Measurements from ENCODE around the gene EXOC3L4. TPM values are rescaled to one million over a fixed set of nuclear protein-coding genes. Genes with fewer than 3 reads are reported as not detected.

Gene EXOC3L4
- total and polyA plus RNA-seq, 4 donors: 24.0 to 77.8 (median 36.7) TPM

DNA sequence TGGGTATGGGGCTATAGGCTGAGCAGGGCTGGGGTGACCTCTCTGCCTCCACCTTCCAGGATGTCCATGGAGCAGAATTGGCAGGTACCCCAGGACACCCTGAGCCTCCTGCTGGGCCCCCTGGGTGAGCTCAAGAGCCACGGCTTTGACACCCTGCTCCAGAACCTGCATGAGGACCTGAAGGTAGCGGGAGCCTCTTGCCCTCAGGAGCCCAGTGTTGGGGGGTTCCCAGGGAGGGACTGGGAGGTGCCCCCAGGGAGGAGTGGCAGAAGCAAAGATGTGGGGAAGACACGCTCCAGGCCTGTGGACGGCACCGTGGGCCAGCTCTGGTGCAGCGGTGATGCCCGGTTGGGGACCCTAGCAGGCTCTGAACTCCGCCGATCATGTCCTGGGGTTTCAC, 37.1 kb downstream of the EXOC3L4 start:
- Histone ChIP-seq H3K4me3 (ENCODE audit: low read depth in 1 of 3, low read length in 3 of 3) (no peak overlapping the region), H3K4me1 (ENCODE audit: control insufficient read depth in 4 of 4, insufficient read depth in 4 of 4, low read length in 3 of 4) (peaks cover 11 to 41% (median 25%) of the 10 kb centered on the region in 4 donors), H3K27me3 (ENCODE audit: control insufficient read depth in 4 of 4, insufficient read depth in 4 of 4, low read length in 3 of 4) (no peaks in the 10 kb centered on the region), H3K9me3 (ENCODE audit: control insufficient read depth in 4 of 4, low read length in 3 of 4) (no peaks in the 10 kb centered on the region), H3K36me3 (ENCODE audit: control insufficient read depth in 4 of 4, insufficient read depth in 3 of 4, low read depth in 1 of 4, low read length in 3 of 4) (peaks cover 2 to 11% (median 6%) of the 10 kb centered on the region in 4 donors), H3K9ac (ENCODE audit: low read depth in 1 of 2, low read length in 2 of 2) (no peak overlapping the region), H3K27ac (ENCODE audit: low read depth in 1 of 2, low read length in 2 of 2) (no peak overlapping the region)
- DNase-seq (ENCODE audit: low spot score): no peak
- TF ChIP-seq FOXA2 (IDR thresholded peaks at IDR 0.05) (no peak), HNF4G (IDR thresholded peaks at IDR 0.05) (no peak), FOXA1 (IDR thresholded peaks at IDR 0.05) (no peak), GABPA (IDR thresholded peaks at IDR 0.05 in 1 of 2, conservative IDR thresholded peaks at IDR 0.05 in 1 of 2) (no peak), CTCF (IDR thresholded peaks at IDR 0.05; ENCODE audit: low read depth, low read length, missing input control) (no peak), YY1 (IDR thresholded peaks at IDR 0.05) (no peak), TAF1 (conservative IDR thresholded peaks at IDR 0.05) (no peak), ZBTB33 (IDR thresholded peaks at IDR 0.05) (no peak), HNF4A (conservative IDR thresholded peaks at IDR 0.05) (no peak), SP1 (IDR thresholded peaks at IDR 0.05) (no peak), RXRA (IDR thresholded peaks at IDR 0.05) (no peak)
- WGBS: 95% methylated on average over 9 of the region's 9 CpGs

GRCh38 chr14:103132381-103133209, 38.1 kb downstream of the EXOC3L4 start:
- H3K27ac ChIP-seq (ENCODE audit: low read depth in 1 of 2, low read length in 2 of 2): peak overlapping the region in 1 of 2 donors; percentile 32
- TF ChIP-seq FOXA1 (IDR thresholded peaks at IDR 0.05) (no peak), REST (IDR thresholded peaks at IDR 0.05) (no peak), ZBTB33 (IDR thresholded peaks at IDR 0.05) (no peak), HNF4A (conservative IDR thresholded peaks at IDR 0.05) (peak in 1 of 2 donors; percentile 44), JUND (IDR thresholded peaks at IDR 0.05) (no peak), FOXA2 (IDR thresholded peaks at IDR 0.05) (no peak), HNF4G (IDR thresholded peaks at IDR 0.05) (no peak), SP1 (IDR thresholded peaks at IDR 0.05) (peak; percentile 16), RXRA (IDR thresholded peaks at IDR 0.05) (peak in 1 of 2 donors; percentile 69), NR2F2 (IDR thresholded peaks at IDR 0.05) (peak; percentile 59), EGR1 (IDR thresholded peaks at IDR 0.05; ENCODE audit: low read depth in 2 of 2) (no peak), RAD21 (IDR thresholded peaks at IDR 0.05) (peak in 1 of 2 donors; percentile 7)
- peaks cover 2 to 11% (median 6%) of the 10 kb centered on the region in 4 donors for H3K36me3 ChIP-seq (ENCODE audit: control insufficient read depth in 4 of 4, insufficient read depth in 3 of 4, low read depth in 1 of 4, low read length in 3 of 4)
- no peak for DNase-seq (ENCODE audit: low spot score)
- H3K9ac ChIP-seq (ENCODE audit: low read depth in 1 of 2, low read length in 2 of 2): no peak overlapping the region
- H3K4me3 ChIP-seq (ENCODE audit: low read depth in 1 of 3, low read length in 3 of 3): no peak overlapping the region
- no peaks in the 10 kb centered on the region for H3K9me3 ChIP-seq (ENCODE audit: control insufficient read depth in 4 of 4, low read length in 3 of 4)
- 71% methylated on average over 39 of the region's 39 CpGs for WGBS
- H3K4me1 ChIP-seq (ENCODE audit: control insufficient read depth in 4 of 4, insufficient read depth in 4 of 4, low read length in 3 of 4): peaks cover 5 to 34% (median 18%) of the 10 kb centered on the region in 4 donors
- no peaks in the 10 kb centered on the region for H3K27me3 ChIP-seq (ENCODE audit: control insufficient read depth in 4 of 4, insufficient read depth in 4 of 4, low read length in 3 of 4)

Data from liver (tissue), 9 donors.